GM11168 (cell line): ENCODE measurements around the gene ANK3.
"Not testable (repeated sequence)": the region's sequence is repeated elsewhere in the genome, so short reads cannot be mapped to it uniquely, and the experiment has no call there.

Experiments
- in situ Hi-C: fragments of 300-500 bp; cut with MboI; formaldehyde crosslinking; loops from one replicate; pipeline ENCODE4 v1.12.0; 2022; ENCODE audit warnings: low sequenced_read_pairs; ENCODE audit not compliant: unreplicated experiment

Gene ANK3

GRCh38 chr10:60314069-60314940 is 75.4 kb downstream of the ANK3 start:
- in situ Hi-C loops, result no loop called here

- in situ Hi-C loops, result no loop called here
Measured at GRCh38 chr10:60313589-60313952, 76.1 kb downstream of the ANK3 start.

GRCh38 chr10:60312818-60313588 is 76.7 kb downstream of the ANK3 start:
- in situ Hi-C loops, result no loop called here

GRCh38 chr10:60311821-60312220 is 77.9 kb downstream of the ANK3 start:
- in situ Hi-C loops, result no loop called here

DNA sequence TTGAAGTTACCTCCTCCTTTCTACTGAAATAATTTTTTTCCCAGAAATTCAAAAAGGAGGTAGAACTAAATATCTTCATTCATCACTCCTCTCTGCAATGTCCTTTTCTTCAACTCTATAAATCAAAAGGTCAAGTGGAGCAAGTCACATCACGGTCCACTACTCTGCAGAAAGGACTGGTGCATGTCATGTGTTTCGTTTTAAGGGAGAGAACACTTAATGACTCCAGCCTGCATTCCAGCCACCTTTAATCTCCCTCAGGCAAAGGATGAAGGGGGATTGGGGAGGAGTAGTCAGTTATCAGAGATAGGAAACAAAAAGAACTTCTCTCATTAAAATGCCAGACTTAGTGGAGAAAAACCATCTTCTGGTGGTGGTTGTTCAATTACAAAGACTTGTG is 78.9 kb downstream of the ANK3 start:
- in situ Hi-C loops, result no loop called here

DNA sequence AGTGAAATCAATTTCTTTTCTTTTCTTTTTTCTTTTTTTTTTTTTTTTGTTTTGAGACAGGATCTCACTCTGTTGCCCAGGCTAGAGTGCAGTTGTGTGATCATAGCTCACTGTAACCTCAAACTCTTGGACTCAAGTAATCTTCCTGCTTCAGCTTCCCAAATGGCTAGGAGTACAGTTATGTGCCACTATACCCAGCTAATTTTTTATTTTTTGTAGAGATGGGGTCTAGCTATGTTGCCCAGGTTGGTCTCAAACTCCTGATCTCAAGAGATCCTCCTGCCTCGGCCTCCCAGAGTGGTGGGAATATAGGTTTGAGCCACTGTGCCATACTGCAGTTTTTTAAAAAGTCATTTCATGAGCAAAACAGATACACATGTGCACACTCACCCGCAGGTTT is 79.8 kb downstream of the ANK3 start:
- in situ Hi-C loops, result no loop called here

- in situ Hi-C loops, result no loop called here
Measured at GRCh38 chr10:60309371-60309770, 80.3 kb downstream of the ANK3 start.

DNA sequence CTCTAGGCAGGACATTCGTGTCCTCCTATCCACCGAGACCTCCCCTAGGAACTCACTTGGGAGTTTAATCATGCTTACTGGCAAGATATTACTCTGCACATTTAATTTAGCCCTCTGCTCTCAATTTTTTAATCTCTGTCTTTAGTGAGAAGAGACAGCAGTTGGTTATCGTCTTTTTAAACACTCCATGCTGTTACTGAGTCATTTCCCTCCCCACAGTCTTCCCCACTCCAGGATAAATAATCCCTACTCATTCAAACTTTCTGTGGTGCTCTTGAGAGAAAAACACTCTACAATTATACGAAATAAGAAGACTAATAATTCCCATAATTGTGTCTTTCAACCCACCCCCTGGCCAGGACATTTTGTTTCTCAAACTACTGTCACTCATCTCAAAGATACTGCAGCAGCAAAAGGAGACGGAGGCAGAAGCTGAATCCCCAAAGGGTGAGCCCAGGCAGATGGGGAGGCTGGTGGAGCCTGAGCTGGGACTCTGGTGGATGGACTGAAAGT is 84.2 kb downstream of the ANK3 start:
- in situ Hi-C loops, result no loop called here

DNA sequence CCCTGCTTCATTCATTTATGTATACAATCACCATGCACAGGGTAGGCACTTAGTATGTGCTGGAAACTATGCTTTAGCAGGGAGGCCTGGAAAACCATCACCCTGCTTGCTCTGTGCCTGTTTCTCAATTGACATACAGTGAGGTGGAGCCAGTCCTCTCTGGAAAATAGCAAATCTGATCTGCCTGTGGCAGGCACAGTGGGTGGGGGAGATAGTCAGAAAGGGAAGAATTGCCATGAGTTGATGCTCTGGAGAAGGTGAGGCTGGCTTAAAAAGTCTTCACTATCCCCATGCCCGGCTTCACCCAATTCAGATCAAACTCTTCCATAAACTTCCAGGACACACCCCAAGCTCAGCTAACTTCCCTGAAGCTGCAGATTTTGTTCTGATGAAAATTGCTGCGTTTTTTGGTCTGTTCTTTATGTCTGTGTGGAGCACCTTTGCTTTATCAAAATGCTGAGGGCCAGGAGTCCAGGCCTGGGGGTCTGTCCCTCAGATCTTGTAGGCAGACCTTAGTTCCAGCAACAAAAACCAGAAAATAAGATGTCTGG is 84.8 kb downstream of the ANK3 start:
- in situ Hi-C loops, result no loop called here

- in situ Hi-C loops, result no loop called here
Measured at GRCh38 chr10:60303778-60304177, 85.9 kb downstream of the ANK3 start.

GRCh38 chr10:60299961-60300883 is 89.5 kb downstream of the ANK3 start:
- in situ Hi-C loops, result no loop called here

GRCh38 chr10:60299390-60299778 is 90.3 kb downstream of the ANK3 start:
- in situ Hi-C loops, result no loop called here

- in situ Hi-C loops, result no loop called here
Measured at GRCh38 chr10:60298408-60299389, 91.0 kb downstream of the ANK3 start.

DNA sequence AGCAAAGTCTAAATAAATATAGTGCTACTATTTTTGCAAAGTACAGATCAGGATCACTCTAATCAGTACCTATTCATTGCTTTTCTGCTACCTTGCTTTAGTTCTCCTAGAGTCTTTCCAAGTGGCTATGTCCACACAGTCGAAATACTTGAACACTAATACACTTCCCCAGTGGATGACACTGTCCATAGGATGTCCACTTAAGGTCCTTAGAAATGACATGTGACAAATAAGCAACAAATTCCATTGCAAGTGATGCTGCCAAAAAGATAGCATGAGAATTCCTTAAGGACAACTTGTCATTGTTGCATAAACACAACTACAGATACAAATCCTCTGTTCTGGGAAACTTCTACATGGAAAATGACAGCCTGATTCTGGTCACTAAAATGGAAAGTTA is 93.6 kb downstream of the ANK3 start:
- in situ Hi-C loops, result no loop called here

- in situ Hi-C loops, result no loop called here
Measured at GRCh38 chr10:60295028-60295937, 94.4 kb downstream of the ANK3 start.

GRCh38 chr10:60293581-60294175 is 96.0 kb downstream of the ANK3 start:
- in situ Hi-C loops, result no loop called here

DNA sequence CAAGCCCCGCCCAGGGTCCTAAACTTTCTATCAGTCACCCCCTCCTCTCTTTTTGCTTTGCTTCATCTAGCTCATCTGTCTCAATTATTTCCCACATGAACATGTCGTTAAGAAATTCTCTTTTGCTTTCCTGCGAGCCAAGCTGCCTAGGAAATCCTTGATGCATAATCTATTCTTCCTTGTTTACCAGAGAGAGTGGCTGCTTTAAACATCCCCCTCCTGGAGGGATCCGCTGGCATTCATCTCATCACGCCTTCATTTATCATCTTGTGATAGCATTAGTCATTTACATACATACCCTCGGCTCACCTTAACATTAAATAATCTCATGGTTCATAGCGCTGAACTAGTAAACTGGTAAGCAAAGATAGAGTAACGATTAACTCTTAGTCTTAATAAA is 96.7 kb downstream of the ANK3 start:
- in situ Hi-C loops, result no loop called here

DNA sequence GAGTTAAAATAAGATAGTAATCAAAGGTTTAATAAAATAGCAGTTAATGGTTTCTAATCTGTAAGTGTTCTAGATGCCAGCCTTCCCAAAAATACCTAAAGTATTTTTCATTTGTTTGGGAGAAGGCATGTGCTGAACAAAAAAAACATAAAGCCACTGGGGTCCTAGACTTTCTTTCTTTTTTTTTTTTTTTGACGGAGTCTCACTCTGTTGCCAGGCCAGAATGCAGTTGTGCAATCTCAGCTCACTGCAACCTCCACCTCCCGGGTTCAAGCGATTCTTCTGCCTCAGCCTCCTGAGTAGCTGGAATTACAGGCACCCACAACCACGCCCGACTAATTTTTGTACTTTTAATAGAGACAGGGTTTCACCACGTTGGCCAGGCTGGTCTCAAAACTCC is 97.1 kb downstream of the ANK3 start:
- in situ Hi-C loops, result not testable (repeated sequence)
